Measurements from ENCODE around the gene SOHLH1.

DNA sequence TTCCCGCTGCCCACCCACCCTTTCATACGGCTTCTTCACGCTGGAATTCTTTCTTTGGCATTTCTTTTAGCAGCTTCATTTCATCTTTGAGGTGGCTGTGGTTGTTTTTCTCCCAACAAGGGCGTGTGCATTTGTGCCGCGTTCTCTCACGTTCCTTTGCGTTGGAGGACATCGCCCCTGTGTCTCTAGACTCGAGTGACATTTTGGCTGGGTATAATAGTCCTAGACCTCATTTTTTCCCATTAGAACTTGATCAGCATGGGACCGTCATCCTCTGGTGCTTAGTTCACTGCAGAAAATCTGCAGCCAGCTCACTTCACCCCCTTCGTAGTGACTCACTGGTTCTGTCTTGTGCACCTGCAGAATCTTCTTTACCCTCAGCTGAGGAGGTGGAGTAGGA lies 32.2 kb upstream of the SOHLH1 start:
- TF ChIP-seq TGIF2 (CRISPR knock-in tag; IDR thresholded peaks at IDR 0.05) (no peak), NCOA2 (CRISPR knock-in tag; IDR thresholded peaks at IDR 0.05) (no peak), ZSCAN30 (CRISPR knock-in tag; IDR thresholded peaks at IDR 0.05) (no peak), CREB3 (CRISPR knock-in tag; IDR thresholded peaks at IDR 0.05) (no peak), CTCF (CRISPR knock-in tag; IDR thresholded peaks at IDR 0.05) (no peak), ZMAT5 (CRISPR knock-in tag; IDR thresholded peaks at IDR 0.05; ENCODE audit: borderline replicate concordance, low read depth) (no peak), MBNL3 (CRISPR knock-in tag; conservative IDR thresholded peaks at IDR 0.05) (no peak), PCBP2 (optimal IDR thresholded peaks at IDR 0.05; ENCODE audit: low read depth, low read length, poor library complexity, severe bottlenecking) (no peak), TFE3 (CRISPR knock-in tag; IDR thresholded peaks at IDR 0.05) (no peak), ZFP41 (CRISPR knock-in tag; IDR thresholded peaks at IDR 0.05; ENCODE audit: borderline replicate concordance) (no peak)
- TF ChIP-seq, protein P1, sequence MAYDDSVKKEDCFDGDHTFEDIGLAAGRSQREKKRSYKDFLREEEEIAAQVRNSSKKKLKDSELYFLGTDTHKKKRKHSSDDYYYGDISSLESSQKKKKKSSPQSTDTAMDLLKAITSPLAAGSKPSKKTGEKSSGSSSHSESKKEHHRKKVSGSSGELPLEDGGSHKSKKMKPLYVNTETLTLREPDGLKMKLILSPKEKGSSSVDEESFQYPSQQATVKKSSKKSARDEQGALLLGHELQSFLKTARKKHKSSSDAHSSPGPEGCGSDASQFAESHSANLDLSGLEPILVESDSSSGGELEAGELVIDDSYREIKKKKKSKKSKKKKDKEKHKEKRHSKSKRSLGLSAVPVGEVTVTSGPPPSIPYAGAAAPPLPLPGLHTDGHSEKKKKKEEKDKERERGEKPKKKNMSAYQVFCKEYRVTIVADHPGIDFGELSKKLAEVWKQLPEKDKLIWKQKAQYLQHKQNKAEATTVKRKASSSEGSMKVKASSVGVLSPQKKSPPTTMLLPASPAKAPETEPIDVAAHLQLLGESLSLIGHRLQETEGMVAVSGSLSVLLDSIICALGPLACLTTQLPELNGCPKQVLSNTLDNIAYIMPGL (CRISPR knock-in tag; IDR thresholded peaks at IDR 0.05; ENCODE audit: borderline replicate concordance in 1 of 2, low read depth in 1 of 2), result no peak
- TF ChIP-seq, protein P2, sequence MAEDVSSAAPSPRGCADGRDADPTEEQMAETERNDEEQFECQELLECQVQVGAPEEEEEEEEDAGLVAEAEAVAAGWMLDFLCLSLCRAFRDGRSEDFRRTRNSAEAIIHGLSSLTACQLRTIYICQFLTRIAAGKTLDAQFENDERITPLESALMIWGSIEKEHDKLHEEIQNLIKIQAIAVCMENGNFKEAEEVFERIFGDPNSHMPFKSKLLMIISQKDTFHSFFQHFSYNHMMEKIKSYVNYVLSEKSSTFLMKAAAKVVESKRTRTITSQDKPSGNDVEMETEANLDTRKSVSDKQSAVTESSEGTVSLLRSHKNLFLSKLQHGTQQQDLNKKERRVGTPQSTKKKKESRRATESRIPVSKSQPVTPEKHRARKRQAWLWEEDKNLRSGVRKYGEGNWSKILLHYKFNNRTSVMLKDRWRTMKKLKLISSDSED (CRISPR knock-in tag; IDR thresholded peaks at IDR 0.05), result no peak
- TF ChIP-seq, protein P3, sequence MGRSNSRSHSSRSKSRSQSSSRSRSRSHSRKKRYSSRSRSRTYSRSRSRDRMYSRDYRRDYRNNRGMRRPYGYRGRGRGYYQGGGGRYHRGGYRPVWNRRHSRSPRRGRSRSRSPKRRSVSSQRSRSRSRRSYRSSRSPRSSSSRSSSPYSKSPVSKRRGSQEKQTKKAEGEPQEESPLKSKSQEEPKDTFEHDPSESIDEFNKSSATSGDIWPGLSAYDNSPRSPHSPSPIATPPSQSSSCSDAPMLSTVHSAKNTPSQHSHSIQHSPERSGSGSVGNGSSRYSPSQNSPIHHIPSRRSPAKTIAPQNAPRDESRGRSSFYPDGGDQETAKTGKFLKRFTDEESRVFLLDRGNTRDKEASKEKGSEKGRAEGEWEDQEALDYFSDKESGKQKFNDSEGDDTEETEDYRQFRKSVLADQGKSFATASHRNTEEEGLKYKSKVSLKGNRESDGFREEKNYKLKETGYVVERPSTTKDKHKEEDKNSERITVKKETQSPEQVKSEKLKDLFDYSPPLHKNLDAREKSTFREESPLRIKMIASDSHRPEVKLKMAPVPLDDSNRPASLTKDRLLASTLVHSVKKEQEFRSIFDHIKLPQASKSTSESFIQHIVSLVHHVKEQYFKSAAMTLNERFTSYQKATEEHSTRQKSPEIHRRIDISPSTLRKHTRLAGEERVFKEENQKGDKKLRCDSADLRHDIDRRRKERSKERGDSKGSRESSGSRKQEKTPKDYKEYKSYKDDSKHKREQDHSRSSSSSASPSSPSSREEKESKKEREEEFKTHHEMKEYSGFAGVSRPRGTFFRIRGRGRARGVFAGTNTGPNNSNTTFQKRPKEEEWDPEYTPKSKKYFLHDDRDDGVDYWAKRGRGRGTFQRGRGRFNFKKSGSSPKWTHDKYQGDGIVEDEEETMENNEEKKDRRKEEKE (IDR thresholded peaks at IDR 0.05), result no peak

Measured in HepG2 (cell line).